ENCODE data around the gene SLC5A2. TPM values are rescaled to one million over a fixed set of nuclear protein-coding genes. Genes with fewer than 3 reads are reported as not detected.
A peak's percentile ranks its signal among the peaks of the same experiment; 100 is the strongest.
"Not testable (repeated sequence)": the region's sequence is repeated elsewhere in the genome, so short reads cannot be mapped to it uniquely, and the experiment has no call there.

The SLC5A2 gene
- total RNA-seq, 1 donor from 2014 or later = not detected

GRCh38 chr16:31491778-31492418, 9.0 kb downstream of the SLC5A2 start:
- no peak for DNase-seq (ENCODE audit: low read depth, low spot score)

DNA sequence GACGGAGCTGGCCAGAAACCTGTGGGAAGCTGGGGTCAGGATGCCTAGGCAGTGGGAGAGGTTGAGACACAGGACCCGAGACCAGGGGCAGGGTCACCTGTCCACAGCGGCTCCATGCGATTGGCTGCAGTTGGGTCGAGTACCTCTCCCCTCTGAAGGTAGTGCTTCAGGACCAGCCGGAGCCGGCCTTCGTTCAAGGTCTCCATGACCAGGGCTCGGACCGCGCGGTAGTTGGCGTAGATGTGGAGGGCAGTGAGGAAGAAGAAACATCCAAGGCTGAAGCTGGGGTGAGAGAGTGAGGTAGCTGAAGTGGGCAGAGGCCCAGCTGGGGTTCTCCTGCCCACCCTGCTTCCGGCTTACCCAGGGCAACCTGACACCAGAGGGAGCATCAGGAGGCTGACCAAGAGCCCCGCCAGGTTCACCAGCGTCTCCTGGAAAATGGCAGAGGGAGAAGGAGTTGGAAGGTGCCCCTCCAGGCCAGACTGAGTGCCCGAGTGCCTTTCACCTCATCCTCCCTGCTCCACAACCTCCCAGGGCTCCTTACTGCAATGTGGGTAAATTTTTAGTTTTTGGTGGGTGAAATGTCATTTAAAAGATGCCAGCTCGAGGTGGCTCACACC, 10.7 kb downstream of the SLC5A2 start:
- DNase-seq (ENCODE audit: low read depth, low spot score) = no peak

- DNase-seq (ENCODE audit: low read depth, low spot score) = no peak
Measured at GRCh38 chr16:31496670-31497069, 13.7 kb downstream of the SLC5A2 start.

- DNase-seq (ENCODE audit: low read depth, low spot score) = no peak
Measured at GRCh38 chr16:31498493-31498892, 15.6 kb downstream of the SLC5A2 start.

DNA sequence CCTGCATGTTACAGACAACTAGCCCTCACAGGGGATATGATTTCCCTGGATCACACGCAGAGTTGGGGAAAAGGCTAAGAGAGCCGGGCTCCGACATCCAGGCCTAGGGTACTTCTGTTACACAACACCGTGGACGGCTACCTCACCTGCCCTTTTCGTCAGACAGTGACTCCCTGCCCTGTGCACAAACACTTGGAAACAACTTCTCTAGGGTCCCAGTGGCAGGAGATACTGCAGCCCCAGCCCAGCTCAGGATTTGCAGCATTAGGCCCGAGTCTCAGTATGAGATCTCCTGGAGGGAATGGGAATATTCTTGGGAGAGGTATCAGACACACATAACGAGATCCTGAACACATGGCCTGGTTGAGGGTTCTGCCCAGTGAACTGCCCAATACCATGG, 17.0 kb downstream of the SLC5A2 start:
- DNase-seq (ENCODE audit: low read depth, low spot score) = no peak

GRCh38 chr16:31501226-31501965, 18.5 kb downstream of the SLC5A2 start:
- no peak for DNase-seq (ENCODE audit: low read depth, low spot score)

- DNase-seq (ENCODE audit: low read depth, low spot score) = no peak
Measured at GRCh38 chr16:31501966-31502348, 19.0 kb downstream of the SLC5A2 start.

GRCh38 chr16:31502981-31503380, 20.1 kb downstream of the SLC5A2 start:
- DNase-seq (ENCODE audit: low read depth, low spot score) = no peak

DNA sequence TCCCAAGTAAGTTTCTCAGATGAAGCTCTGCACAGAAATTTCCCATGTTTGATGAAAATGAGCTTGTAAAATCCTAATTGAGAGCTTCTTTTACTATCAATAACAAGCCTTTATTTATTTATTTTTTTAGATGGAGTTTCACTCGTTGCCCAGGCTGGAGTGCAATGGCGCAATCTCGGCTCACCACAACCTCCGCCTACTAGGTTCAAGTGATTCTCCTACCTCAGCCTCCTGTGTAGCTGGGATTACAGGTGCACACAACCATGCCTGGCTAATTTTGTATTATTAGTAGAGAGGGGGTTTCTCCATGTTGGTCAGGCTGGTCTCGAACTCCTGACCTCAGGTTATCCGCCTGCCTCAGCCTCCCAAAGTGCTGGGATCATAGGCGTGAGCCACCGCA, 20.6 kb downstream of the SLC5A2 start:
- DNase-seq (ENCODE audit: low read depth, low spot score) = not testable (repeated sequence)

DNA sequence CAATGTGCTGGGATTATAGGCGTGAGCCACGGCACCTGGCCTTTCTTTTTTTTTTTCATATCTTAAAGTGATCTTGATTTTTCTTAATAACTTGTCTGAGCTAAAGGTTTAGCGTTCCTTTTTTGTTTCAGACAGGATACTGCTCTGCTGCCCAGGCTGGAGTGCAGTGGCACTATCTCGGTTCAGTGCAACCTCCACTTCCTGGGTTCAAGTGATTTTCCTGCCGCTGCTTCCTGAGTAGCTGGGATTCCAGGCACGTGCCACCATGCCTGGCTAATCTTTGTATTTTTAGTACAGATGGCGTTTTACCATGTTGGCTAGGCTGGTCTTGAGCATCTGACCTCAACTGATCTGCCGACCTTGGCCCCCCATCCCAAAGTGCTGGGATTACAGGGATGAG, 21.2 kb downstream of the SLC5A2 start:
- DNase-seq (ENCODE audit: low read depth, low spot score) = peak; percentile 30

- DNase-seq (ENCODE audit: low read depth, low spot score) = no peak
Measured at GRCh38 chr16:31505483-31505882, 22.6 kb downstream of the SLC5A2 start.

DNA sequence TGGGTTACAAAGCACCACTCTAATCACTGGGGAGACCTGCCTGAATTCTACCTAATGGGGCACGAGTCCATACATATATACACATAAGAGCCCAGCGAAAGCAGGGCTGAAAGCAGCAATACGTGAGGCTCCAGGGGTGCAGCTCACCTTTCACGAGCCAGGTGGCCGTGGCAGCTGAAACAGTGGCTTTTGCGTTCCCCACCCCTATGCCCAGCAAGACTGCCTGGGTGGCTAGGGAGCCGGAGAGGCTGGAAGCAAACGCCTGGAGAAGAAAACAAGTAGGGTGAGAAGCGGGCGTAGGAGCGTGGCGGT, 24.6 kb downstream of the SLC5A2 start:
- DNase-seq (ENCODE audit: low read depth, low spot score) = no peak

DNA sequence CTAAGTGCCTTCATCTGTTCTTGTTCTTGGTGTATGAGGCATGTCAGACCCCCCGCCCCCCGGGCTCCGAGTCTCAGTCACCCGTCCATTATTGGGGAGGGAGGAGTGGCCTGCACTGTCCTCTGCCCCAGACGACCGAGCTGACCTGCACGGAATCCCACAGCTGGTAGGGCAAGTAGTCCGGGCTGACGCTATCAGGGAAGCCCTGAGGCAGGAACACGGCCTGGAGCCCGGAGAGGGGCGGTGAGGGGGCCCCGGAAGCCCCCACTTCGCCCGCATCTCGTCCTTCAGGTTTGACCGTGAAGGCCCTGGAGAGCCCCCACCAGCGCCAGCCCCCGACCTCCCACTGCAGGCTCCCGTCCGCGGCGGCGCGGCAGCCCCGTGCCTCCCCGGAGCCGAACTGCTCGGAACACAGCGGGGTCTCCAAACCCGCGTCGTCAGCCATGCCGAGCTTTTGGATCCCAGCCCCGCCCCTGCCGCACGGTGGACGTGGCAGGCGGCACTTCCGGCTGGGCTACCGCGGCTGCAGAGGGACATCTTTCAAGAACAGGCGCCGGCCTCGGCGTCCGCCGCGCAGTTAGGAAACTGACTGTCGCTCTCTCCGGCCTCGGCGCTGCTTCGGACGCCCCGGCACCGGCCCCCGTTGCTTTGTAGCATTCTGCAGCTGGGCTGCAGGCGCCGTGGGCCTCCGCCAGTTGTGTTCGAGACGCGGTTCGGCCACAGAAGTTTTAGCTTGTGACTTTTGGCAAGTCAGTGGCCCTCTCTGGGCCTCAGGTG, 25.2 kb downstream of the SLC5A2 start, which contains the start of gene RUSF1:
Gene RUSF1, minus strand, starts transcription at position 463 of the 777 bp plus-strand sequence. Its CDS starts 18 bp downstream, at position 445.
- DNase-seq (ENCODE audit: low read depth, low spot score) = peak; percentile 60

DNA sequence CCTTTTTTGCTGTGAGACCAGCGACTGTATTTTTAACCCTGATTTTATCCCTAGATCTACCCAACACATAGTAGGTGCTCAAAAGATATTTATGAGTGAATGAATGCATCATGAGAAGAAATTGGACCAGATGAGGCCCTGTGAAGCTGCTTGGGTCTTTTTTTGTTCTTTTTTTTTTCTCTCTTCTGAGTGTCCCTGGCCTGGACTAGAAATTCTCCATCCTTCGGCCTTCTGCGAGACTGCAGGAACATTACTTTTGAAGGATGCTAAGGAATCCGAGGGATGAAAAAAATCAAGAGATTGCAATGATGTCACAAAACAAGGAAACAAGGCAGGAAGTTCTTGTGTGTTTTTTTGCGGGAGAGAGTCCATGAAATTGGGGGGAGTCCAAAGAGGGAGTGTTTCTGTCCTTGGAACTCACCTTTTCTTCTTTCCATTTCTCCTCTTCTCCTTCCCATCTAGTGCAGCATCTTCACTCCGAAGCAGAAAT, 25.8 kb downstream of the SLC5A2 start:
- no peak for DNase-seq (ENCODE audit: low read depth, low spot score)

GRCh38 chr16:31513126-31513525, 30.2 kb downstream of the SLC5A2 start:
- no peak for DNase-seq (ENCODE audit: low read depth, low spot score)

GRCh38 chr16:31513884-31514283, 31.0 kb downstream of the SLC5A2 start:
- DNase-seq (ENCODE audit: low read depth, low spot score) = no peak

- no peak for DNase-seq (ENCODE audit: low read depth, low spot score)
Measured at GRCh38 chr16:31517800-31518402, 35.0 kb downstream of the SLC5A2 start.

DNA sequence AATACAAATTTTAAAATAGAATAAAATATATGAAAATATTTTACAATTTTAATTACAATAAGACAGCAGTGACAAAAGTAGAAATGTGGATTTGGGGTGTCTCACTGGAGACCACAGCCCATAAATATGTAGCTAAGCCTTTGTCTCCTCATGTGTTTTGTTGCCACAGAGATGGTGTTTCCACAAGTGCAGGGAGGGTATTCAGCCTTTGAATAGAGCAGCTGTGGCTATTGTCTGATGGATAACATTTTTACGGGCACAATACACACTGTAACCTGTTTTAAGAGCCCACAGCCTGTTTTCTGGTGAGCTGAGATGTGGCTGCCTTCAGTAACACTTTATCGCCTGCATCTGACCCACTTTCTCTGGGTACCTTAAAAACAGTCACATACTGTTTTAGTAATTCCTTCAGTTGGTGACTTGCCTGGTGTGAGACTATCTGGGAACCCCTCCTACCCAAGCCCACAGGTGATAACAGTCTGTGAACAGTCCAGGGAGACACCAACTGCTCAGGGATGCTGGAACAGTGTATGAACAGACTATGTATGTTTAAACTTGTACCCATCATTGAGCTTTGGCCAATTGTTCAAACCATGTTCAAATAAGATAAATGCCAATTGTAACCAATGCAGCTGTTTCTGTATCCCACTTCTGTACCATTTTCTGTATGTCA, 37.0 kb downstream of the SLC5A2 start:
- DNase-seq (ENCODE audit: low read depth, low spot score) = no peak

DNA sequence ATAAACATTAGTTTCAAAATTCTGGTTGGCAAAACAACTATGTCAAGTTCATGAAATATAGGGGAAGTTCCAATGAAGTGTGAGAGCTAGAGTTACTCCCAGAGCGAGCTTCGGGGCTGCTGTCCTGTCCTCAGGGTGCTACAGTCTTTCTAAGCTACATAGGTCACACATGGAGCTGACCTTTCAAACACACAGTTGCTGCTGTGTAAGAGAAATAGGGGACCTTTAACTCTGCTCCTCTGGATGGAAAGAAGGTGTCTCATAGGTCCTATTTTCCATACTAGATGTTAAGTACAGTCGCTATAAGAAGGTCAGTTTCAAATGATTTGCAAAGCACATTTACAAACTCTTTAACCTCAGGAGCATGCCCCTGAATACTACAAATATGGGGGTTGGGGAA, 38.4 kb downstream of the SLC5A2 start:
- no peak for DNase-seq (ENCODE audit: low read depth, low spot score)

DNA sequence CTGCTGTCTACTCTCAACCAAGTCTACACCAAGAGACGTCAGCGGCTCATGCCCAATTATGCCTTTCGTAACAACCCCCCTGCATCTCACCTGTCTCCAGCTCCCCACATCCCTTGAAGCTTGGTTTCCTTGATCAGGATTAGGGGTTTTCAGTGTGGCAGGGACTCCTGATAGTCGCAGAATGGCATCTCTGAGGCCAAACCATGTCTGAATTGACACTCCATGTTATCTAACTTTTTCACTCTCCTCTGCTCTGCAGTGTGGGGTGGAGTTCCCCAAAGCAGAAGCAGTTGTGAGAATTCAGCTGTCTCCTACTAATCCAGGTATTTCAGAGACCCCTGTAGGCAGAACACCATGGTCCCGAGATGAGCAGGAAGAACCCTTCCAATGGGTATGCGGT, 39.1 kb downstream of the SLC5A2 start:
- DNase-seq (ENCODE audit: low read depth, low spot score) = no peak

DNA sequence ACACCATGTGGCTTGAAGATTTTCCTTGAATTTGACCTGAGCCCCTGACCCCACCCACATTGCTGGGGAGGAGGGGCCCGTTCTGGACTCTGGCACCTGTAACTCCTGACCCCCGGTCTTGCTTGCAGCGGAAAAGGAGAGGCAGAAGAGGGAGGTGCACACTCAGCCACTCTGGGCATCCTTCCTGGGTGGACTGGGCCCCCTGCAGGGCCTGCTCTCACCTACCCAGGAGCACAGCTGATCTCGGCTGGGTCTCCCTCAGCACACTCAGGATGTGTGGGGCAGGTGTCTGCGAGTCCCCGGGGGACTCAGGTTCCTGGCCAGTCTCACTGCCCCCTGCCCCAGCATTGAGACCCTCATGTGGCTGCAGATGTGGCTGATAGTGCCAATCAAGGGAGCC, 40.8 kb downstream of the SLC5A2 start:
- DNase-seq (ENCODE audit: low read depth, low spot score) = not testable (repeated sequence)
